Liver (tissue), 9 donors: Measurements from ENCODE around the gene SYNJ2. TPM values are rescaled to one million over a fixed set of nuclear protein-coding genes. Genes with fewer than 3 reads are reported as not detected.

Source experiments
- DNase-seq: peaks from one replicate; pipeline ENCODE4 v3.0.0-alpha.2; 2017; ENCODE audit warnings: low spot score
- H3K27ac ChIP-seq, 2 donors: one replicate each; pipeline ENCODE4 v1.7.0; 2013; ENCODE audit warnings: inconsistent platforms in 2 of 2, low read length in 2 of 2, control low read depth in 1 of 2, low read depth in 1 of 2, mild to moderate bottlenecking in 1 of 2
- H3K27me3 ChIP-seq, 4 donors: one replicate each; pipeline versions ENCODE4 v1.6.1 to v1.7.0; 2013; ENCODE audit warnings: low read length in 3 of 4, inconsistent platforms in 1 of 4, mild to moderate bottlenecking in 1 of 4, moderate library complexity in 1 of 4; ENCODE audit not compliant: control insufficient read depth in 4 of 4, insufficient read depth in 4 of 4
- H3K36me3 ChIP-seq, 4 donors: one replicate each; pipeline versions ENCODE4 v1.6.1 to v1.7.0; 2013; ENCODE audit warnings: low read length in 3 of 4, mild to moderate bottlenecking in 3 of 4, low read depth in 1 of 4, moderate library complexity in 1 of 4; ENCODE audit not compliant: control insufficient read depth in 4 of 4, insufficient read depth in 3 of 4
- H3K4me1 ChIP-seq, 4 donors: one replicate each; pipeline versions ENCODE4 v1.6.1 to v1.7.0; 2013; ENCODE audit warnings: low read length in 3 of 4, mild to moderate bottlenecking in 3 of 4, moderate library complexity in 1 of 4; ENCODE audit not compliant: control insufficient read depth in 4 of 4, insufficient read depth in 4 of 4
- H3K4me3 ChIP-seq, 3 donors: one replicate each; pipeline versions ENCODE4 v1.6.1 to v1.7.0; 2013; ENCODE audit warnings: low read length in 3 of 3, control low read depth in 1 of 3, low read depth in 1 of 3, mild to moderate bottlenecking in 1 of 3
- H3K9ac ChIP-seq, 2 donors: one replicate each; pipeline ENCODE4 v1.7.0; 2013; ENCODE audit warnings: low read length in 2 of 2, mild to moderate bottlenecking in 2 of 2, moderate library complexity in 2 of 2, control low read depth in 1 of 2, low read depth in 1 of 2
- H3K9me3 ChIP-seq, 4 donors: one replicate each; pipeline versions ENCODE4 v1.6.1 to v1.7.0; 2013; ENCODE audit warnings: low read length in 3 of 4; ENCODE audit not compliant: control insufficient read depth in 4 of 4
- EGR1 ChIP-seq, 2 donors: IDR thresholded peaks; 2 replicates each; pipeline ENCODE4 v1.6.1; 2016 to 2018; ENCODE audit warnings: antibody characterized with exemption in 2 of 2, low read depth in 2 of 2
- FOXA1 ChIP-seq: IDR thresholded peaks from 2 replicates; pipeline ENCODE4 v1.6.1; 2016; ENCODE audit warnings: antibody characterized with exemption
- FOXA2 ChIP-seq: IDR thresholded peaks from 2 replicates; pipeline ENCODE4 v1.6.1; 2016; ENCODE audit warnings: antibody characterized with exemption
- HNF4A ChIP-seq, 2 donors: conservative IDR thresholded peaks; 2 replicates each; pipeline ENCODE4 v1.6.1; 2016; ENCODE audit warnings: antibody characterized with exemption in 2 of 2, mild to moderate bottlenecking in 2 of 2
- HNF4G ChIP-seq: IDR thresholded peaks from 2 replicates; pipeline ENCODE4 v1.6.1; 2016; ENCODE audit warnings: antibody characterized with exemption
- JUND ChIP-seq, 2 donors: IDR thresholded peaks; 2 replicates each; pipeline ENCODE4 v1.6.1; 2016; ENCODE audit warnings: antibody characterized with exemption in 2 of 2
- NR2F2 ChIP-seq: IDR thresholded peaks from 2 replicates; pipeline ENCODE4 v1.6.1; 2016; ENCODE audit warnings: antibody characterized with exemption
- RAD21 ChIP-seq, 2 donors: IDR thresholded peaks; 2 replicates each; pipeline ENCODE4 v1.6.1; 2016; ENCODE audit warnings: antibody characterized with exemption in 2 of 2, mild to moderate bottlenecking in 2 of 2
- RXRA ChIP-seq, 2 donors: IDR thresholded peaks; 2 replicates each; pipeline ENCODE4 v1.6.1; 2017 to 2018; ENCODE audit warnings: antibody characterized with exemption in 2 of 2, mild to moderate bottlenecking in 1 of 2
- SP1 ChIP-seq: IDR thresholded peaks from 2 replicates; pipeline ENCODE4 v1.6.1; 2018; ENCODE audit warnings: antibody characterized with exemption, mild to moderate bottlenecking
- TAF1 ChIP-seq: conservative IDR thresholded peaks from 2 replicates; pipeline ENCODE4 v1.6.1; 2016; ENCODE audit warnings: antibody characterized with exemption, mild to moderate bottlenecking
- YY1 ChIP-seq: IDR thresholded peaks from 2 replicates; pipeline ENCODE4 v1.6.1; 2016; ENCODE audit warnings: antibody characterized with exemption, mild to moderate bottlenecking
- WGBS: extraction: QIAGEN DNeasy Blood & Tissue Kit; methylation state at CpG from one replicate; pipeline ENCODE4 v1.1.7; 2013; 5-methylcytosine and 5-hydroxymethylcytosine counted together
- polyA plus RNA-seq, 2 donors: library from polyadenylated mRNA; stranded (reverse) in 1 of 2; unstranded in 1 of 2; fragments of 200-250 nt in 1 of 2; fragments of >200 nt in 1 of 2; fragmentation: Nextera tagmentation in 1 of 2; extraction: Ambion mirVana in 1 of 2; gene quantifications; one replicate each; pipeline versions ENCODE4 v1.2.1 to v1.2.3, GENCODE V29; 2013 to 2015
- total RNA-seq, 2 donors: library from RNA; depleted of rRNA; stranded (reverse); fragments of >200 nt; gene quantifications; one replicate each; pipeline ENCODE4 v1.2.3, GENCODE V29; 2014
- TF ChIP-seq, protein P1 (sequence below): IDR thresholded peaks from 2 replicates; pipeline ENCODE4 v1.6.1; 2016; ENCODE audit warnings: antibody characterized with exemption
- TF ChIP-seq, protein P2 (sequence below): IDR thresholded peaks from 2 replicates; pipeline ENCODE4 v1.6.1; 2016; ENCODE audit warnings: antibody characterized with exemption, mild to moderate bottlenecking
- TF ChIP-seq, protein P3 (sequence below): IDR thresholded peaks from 2 replicates; pipeline ENCODE4 v1.6.1; 2016; ENCODE audit warnings: antibody characterized with exemption
- TF ChIP-seq, protein P4 (sequence below): IDR thresholded peaks from 2 replicates; pipeline ENCODE4 v1.6.1; 2016; ENCODE audit warnings: antibody characterized with exemption
- TF ChIP-seq, protein P5 (sequence below): fragments of 150-350 bp; IDR thresholded peaks from 2 replicates; pipeline ENCODE4 v1.5.1; 2017; ENCODE audit warnings: improper control_type of control experiment, low read depth, low read length; ENCODE audit not compliant: missing input control
- donor health status: healthy.
- donor health status: healthy.
- donor health status: healthy.
- donor health status: healthy.
- donor health status: healthy.

Gene SYNJ2
- total and polyA plus RNA-seq, 4 donors, result 2.4 to 8.9 (median 3.2) TPM

DNA sequence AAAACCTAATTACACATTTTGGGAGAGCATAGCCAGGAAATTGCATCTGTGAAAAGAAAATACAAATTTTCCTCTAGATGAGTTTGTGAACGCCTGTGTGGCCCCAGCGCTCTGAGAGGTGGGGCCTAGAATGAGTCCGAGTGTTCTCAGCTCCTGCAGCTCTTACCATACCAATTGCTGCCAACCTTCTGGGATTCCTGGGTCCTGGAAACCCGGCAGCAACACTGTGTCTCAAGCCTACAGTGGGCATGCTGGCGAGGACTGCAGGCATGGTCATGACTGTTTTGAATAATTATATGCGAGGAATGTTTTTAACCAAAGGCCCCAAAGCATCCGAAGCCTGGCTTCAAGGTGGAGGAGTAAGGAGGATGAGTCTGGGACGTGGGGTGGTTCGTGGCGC, 96.0 kb downstream of the SYNJ2 start:
- no peaks in the 10 kb centered on the region for H3K4me1 ChIP-seq
- peaks cover 3 to 33% (median 9%) of the 10 kb centered on the region in 4 donors for H3K36me3 ChIP-seq
- no peak for DNase-seq
- WGBS, result 97% methylated on average over 10 of the region's 10 CpGs
- no peaks in the 10 kb centered on the region for H3K9me3 ChIP-seq
- H3K27me3 ChIP-seq, result no peaks in the 10 kb centered on the region
- H3K9ac ChIP-seq, result no peak overlapping the region
- no peak overlapping the region for H3K4me3 ChIP-seq
- H3K27ac ChIP-seq, result no peak overlapping the region
- TF ChIP-seq TAF1 (no peak), HNF4G (no peak), RAD21 (IDR thresholded peaks at IDR 0.05) (no peak), SP1 (no peak), RXRA (IDR thresholded peaks at IDR 0.05) (no peak), JUND (IDR thresholded peaks at IDR 0.05) (no peak), NR2F2 (no peak), HNF4A (conservative IDR thresholded peaks at IDR 0.05) (no peak), EGR1 (IDR thresholded peaks at IDR 0.05; ENCODE audit: low read depth in 2 of 2) (no peak), FOXA1 (no peak), FOXA2 (no peak)
- TF ChIP-seq, protein P1, sequence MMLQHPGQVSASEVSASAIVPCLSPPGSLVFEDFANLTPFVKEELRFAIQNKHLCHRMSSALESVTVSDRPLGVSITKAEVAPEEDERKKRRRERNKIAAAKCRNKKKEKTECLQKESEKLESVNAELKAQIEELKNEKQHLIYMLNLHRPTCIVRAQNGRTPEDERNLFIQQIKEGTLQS, result no peak
- TF ChIP-seq, protein P2, sequence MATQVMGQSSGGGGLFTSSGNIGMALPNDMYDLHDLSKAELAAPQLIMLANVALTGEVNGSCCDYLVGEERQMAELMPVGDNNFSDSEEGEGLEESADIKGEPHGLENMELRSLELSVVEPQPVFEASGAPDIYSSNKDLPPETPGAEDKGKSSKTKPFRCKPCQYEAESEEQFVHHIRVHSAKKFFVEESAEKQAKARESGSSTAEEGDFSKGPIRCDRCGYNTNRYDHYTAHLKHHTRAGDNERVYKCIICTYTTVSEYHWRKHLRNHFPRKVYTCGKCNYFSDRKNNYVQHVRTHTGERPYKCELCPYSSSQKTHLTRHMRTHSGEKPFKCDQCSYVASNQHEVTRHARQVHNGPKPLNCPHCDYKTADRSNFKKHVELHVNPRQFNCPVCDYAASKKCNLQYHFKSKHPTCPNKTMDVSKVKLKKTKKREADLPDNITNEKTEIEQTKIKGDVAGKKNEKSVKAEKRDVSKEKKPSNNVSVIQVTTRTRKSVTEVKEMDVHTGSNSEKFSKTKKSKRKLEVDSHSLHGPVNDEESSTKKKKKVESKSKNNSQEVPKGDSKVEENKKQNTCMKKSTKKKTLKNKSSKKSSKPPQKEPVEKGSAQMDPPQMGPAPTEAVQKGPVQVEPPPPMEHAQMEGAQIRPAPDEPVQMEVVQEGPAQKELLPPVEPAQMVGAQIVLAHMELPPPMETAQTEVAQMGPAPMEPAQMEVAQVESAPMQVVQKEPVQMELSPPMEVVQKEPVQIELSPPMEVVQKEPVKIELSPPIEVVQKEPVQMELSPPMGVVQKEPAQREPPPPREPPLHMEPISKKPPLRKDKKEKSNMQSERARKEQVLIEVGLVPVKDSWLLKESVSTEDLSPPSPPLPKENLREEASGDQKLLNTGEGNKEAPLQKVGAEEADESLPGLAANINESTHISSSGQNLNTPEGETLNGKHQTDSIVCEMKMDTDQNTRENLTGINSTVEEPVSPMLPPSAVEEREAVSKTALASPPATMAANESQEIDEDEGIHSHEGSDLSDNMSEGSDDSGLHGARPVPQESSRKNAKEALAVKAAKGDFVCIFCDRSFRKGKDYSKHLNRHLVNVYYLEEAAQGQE, result no peak
- TF ChIP-seq, protein P3, sequence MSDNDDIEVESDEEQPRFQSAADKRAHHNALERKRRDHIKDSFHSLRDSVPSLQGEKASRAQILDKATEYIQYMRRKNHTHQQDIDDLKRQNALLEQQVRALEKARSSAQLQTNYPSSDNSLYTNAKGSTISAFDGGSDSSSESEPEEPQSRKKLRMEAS, result no peak
- TF ChIP-seq, protein P4, sequence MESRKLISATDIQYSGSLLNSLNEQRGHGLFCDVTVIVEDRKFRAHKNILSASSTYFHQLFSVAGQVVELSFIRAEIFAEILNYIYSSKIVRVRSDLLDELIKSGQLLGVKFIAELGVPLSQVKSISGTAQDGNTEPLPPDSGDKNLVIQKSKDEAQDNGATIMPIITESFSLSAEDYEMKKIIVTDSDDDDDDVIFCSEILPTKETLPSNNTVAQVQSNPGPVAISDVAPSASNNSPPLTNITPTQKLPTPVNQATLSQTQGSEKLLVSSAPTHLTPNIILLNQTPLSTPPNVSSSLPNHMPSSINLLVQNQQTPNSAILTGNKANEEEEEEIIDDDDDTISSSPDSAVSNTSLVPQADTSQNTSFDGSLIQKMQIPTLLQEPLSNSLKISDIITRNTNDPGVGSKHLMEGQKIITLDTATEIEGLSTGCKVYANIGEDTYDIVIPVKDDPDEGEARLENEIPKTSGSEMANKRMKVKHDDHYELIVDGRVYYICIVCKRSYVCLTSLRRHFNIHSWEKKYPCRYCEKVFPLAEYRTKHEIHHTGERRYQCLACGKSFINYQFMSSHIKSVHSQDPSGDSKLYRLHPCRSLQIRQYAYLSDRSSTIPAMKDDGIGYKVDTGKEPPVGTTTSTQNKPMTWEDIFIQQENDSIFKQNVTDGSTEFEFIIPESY, result no peak
- TF ChIP-seq, protein P5, sequence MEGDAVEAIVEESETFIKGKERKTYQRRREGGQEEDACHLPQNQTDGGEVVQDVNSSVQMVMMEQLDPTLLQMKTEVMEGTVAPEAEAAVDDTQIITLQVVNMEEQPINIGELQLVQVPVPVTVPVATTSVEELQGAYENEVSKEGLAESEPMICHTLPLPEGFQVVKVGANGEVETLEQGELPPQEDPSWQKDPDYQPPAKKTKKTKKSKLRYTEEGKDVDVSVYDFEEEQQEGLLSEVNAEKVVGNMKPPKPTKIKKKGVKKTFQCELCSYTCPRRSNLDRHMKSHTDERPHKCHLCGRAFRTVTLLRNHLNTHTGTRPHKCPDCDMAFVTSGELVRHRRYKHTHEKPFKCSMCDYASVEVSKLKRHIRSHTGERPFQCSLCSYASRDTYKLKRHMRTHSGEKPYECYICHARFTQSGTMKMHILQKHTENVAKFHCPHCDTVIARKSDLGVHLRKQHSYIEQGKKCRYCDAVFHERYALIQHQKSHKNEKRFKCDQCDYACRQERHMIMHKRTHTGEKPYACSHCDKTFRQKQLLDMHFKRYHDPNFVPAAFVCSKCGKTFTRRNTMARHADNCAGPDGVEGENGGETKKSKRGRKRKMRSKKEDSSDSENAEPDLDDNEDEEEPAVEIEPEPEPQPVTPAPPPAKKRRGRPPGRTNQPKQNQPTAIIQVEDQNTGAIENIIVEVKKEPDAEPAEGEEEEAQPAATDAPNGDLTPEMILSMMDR, result no peak

DNA sequence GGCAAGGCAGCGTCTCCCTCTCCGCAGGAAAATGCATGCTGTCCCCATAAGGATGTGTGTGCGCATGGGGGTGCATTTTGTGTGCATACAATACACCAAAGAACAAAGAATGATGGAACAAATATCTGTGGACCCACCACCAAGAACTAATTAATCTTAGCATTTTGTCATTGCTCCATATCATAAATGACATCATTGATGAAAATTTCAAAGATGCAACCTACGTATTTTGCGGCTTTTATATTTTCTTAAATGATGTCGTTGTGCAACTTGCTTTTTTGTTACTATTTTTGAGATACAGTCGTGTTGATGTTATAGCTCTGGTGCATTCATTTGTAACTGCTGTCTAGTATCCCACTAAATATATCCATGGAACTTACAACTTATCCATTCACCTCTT, 96.7 kb downstream of the SYNJ2 start:
- H3K27me3 ChIP-seq, result no peaks in the 10 kb centered on the region
- 81% methylated on average over 7 of the region's 7 CpGs for WGBS
- no peak for DNase-seq
- no peak overlapping the region for H3K9ac ChIP-seq
- no peaks in the 10 kb centered on the region for H3K4me1 ChIP-seq
- no peaks in the 10 kb centered on the region for H3K9me3 ChIP-seq
- H3K36me3 ChIP-seq, result peaks cover 3 to 37% (median 10%) of the 10 kb centered on the region in 4 donors
- no peak overlapping the region for H3K27ac ChIP-seq
- no peak overlapping the region for H3K4me3 ChIP-seq
- TF ChIP-seq RAD21 (IDR thresholded peaks at IDR 0.05), result no peak
- TF ChIP-seq, protein P1, result no peak
- TF ChIP-seq FOXA2, result no peak
- TF ChIP-seq YY1, result no peak
- TF ChIP-seq, protein P3, result no peak
- TF ChIP-seq NR2F2, result no peak
- no peak for TF ChIP-seq HNF4G
- TF ChIP-seq, protein P5, result no peak
- TF ChIP-seq TAF1, result no peak
- no peak for TF ChIP-seq JUND (IDR thresholded peaks at IDR 0.05)
- no peak for TF ChIP-seq RXRA (IDR thresholded peaks at IDR 0.05)
- no peak for TF ChIP-seq HNF4A (conservative IDR thresholded peaks at IDR 0.05)
